B cell (primary cell): ENCODE data around the gene MTERF4. TPM values are rescaled to one million over a fixed set of nuclear protein-coding genes. Genes with fewer than 3 reads are reported as not detected.

Experiments
- ATAC-seq: fragments of 200-7000 bp; cut with Tn5 transposase; one replicate; pipeline ENCODE4 v1.10.0; 2021; ENCODE audit warnings: low read depth, mild to moderate bottlenecking, moderate number of reproducible peaks, moderate library complexity
- CTCF ChIA-PET: fragments of 350-600 bp; sonication (Branson Sonifier 250); formaldehyde crosslinking; loops from one replicate; lab custom pipeline; 2021; ENCODE audit warnings: antibody characterized with exemption, inconsistent platforms; lab: Charles Lee
- POLR2A ChIA-PET: fragments of 350-600 bp; sonication (Branson Sonifier 250); formaldehyde crosslinking; loops from one replicate; lab custom pipeline; 2021; ENCODE audit warnings: antibody characterized with exemption; lab: Charles Lee
- DNase-seq: peaks from one replicate; pipeline ENCODE4 v3.0.0; 2013
- H2AFZ ChIP-seq: 2 replicates; pipeline ENCODE4 v1.6.1; 2012; ENCODE audit warnings: mild to moderate bottlenecking, low read depth, low read length; ENCODE audit not compliant: insufficient read depth, poor library complexity, severe bottlenecking
- H3K27ac ChIP-seq, 2 donors: 1 replicate in 1 of 2; 2 replicates in 1 of 2; pipeline ENCODE4 v1.5.1; 2012 to 2013; ENCODE audit warnings: low read length in 2 of 2, mild to moderate bottlenecking in 2 of 2, moderate library complexity in 1 of 2
- H3K27me3 ChIP-seq, 4 experiments: fragments of 200-600 bp in 1 of 4; sonication (generic) in 1 of 4; replicated peaks in 1 of 4; 1 replicate in 2 of 4; 2 replicates in 2 of 4; pipeline versions ENCODE4 v1.6.1 to v1.7.0; 2013 to 2016; ENCODE audit warnings: low read length in 3 of 4, mild to moderate bottlenecking in 2 of 4, mixed read lengths in 1 of 4, moderate library complexity in 1 of 4; ENCODE audit not compliant: insufficient read depth in 4 of 4, control insufficient read depth in 3 of 4; ENCODE audit errors: control extremely low read depth in 1 of 4
- H3K36me3 ChIP-seq, 2 experiments: replicated peaks in 1 of 2; 1 replicate in 1 of 2; 2 replicates in 1 of 2; pipeline versions ENCODE4 v1.6.1 to v1.7.1; 2013; ENCODE audit warnings: low read length in 1 of 2; ENCODE audit not compliant: insufficient read depth in 2 of 2, control insufficient read depth in 1 of 2; ENCODE audit errors: control extremely low read depth in 1 of 2, extremely low read depth in 1 of 2
- H3K4me1 ChIP-seq, 2 donors: fragments of 200-600 bp in 1 of 2; sonication (generic) in 1 of 2; 1 replicate in 1 of 2; 2 replicates in 1 of 2; pipeline versions ENCODE4 v1.5.1 to v1.6.1; 2013 to 2017; ENCODE audit warnings: low read length in 2 of 2; ENCODE audit not compliant: control insufficient read depth in 2 of 2, insufficient read depth in 2 of 2
- H3K4me2 ChIP-seq: replicated peaks from 2 replicates; pipeline ENCODE3; 2012; ENCODE audit warnings: mild to moderate bottlenecking, low read depth, low read length; ENCODE audit not compliant: poor library complexity, severe bottlenecking
- H3K4me3 ChIP-seq, 5 experiments: fragments of 200-600 bp in 1 of 5; sonication (generic) in 1 of 5; 1 replicate in 3 of 5; 2 replicates in 2 of 5; pipeline versions ENCODE4 v1.5.1 to v1.7.0; 2011 to 2016; ENCODE audit warnings: low read length in 4 of 5, mild to moderate bottlenecking in 4 of 5, low read depth in 2 of 5, control low read depth in 1 of 5, moderate library complexity in 1 of 5; ENCODE audit not compliant: insufficient read depth in 1 of 5; ENCODE audit errors: control extremely low read depth in 1 of 5, extremely low read depth in 1 of 5
- H3K79me2 ChIP-seq: fragments of 200-600 bp; sonication (generic); one replicate; pipeline ENCODE4 v1.6.0; 2016; ENCODE audit warnings: low read length; ENCODE audit not compliant: control insufficient read depth, insufficient read depth
- H3K9ac ChIP-seq: fragments of 200-600 bp; sonication (generic); 2 replicates; pipeline ENCODE4 v1.6.1; 2017; ENCODE audit warnings: mild to moderate bottlenecking, low read length, moderate library complexity
- H3K9me3 ChIP-seq, 3 donors: one replicate each; pipeline versions ENCODE4 v1.6.1 to v1.7.1; 2013; ENCODE audit warnings: low read length in 2 of 3; ENCODE audit not compliant: control insufficient read depth in 2 of 3, insufficient read depth in 1 of 3; ENCODE audit errors: control extremely low read depth in 1 of 3
- H4K20me1 ChIP-seq: 2 replicates; pipeline ENCODE4 v1.6.0; 2012; ENCODE audit warnings: mild to moderate bottlenecking, low read length; ENCODE audit not compliant: insufficient read depth, control insufficient read depth, poor library complexity, severe bottlenecking
- H3K27ac Mint-ChIP-seq: one replicate; pipeline ENCODE4 v1.8.0; 2021; ENCODE audit warnings: mixed read lengths
- H3K27me3 Mint-ChIP-seq: one replicate; pipeline ENCODE4 v1.8.0; 2021; ENCODE audit warnings: mixed read lengths
- H3K4me1 Mint-ChIP-seq: one replicate; pipeline ENCODE4 v1.8.0; 2021; ENCODE audit warnings: mixed read lengths
- H3K4me3 Mint-ChIP-seq: one replicate; pipeline ENCODE4 v1.8.0; 2021; ENCODE audit warnings: mixed read lengths
- H3K9me3 Mint-ChIP-seq: one replicate; pipeline ENCODE4 v1.8.0; 2022; ENCODE audit warnings: mixed read lengths; ENCODE audit not compliant: insufficient read depth
- CTCF ChIP-seq: fragments of 200-600 bp; IDR thresholded peaks from one replicate; pipeline ENCODE4 v1.8.0; 2022; ENCODE audit warnings: antibody characterized with exemption, mild to moderate bottlenecking
- EZH2 ChIP-seq: IDR thresholded peaks from 2 replicates; pipeline ENCODE4 v1.6.1; 2012; ENCODE audit warnings: borderline replicate concordance, low read depth, mild to moderate bottlenecking, moderate library complexity, low read length; ENCODE audit not compliant: insufficient read depth, poor library complexity, severe bottlenecking
- WGBS: methylation state at CpG from one replicate; pipeline ENCODE4 v1.1.5; 2013; ENCODE audit warnings: missing lambda C conversion rate; ENCODE audit not compliant: insufficient coverage; 5-methylcytosine and 5-hydroxymethylcytosine counted together
- intact Hi-C: fragments of 100-400 bp; cut with micrococcal nuclease; formaldehyde crosslinking; loops from one replicate; pipeline ENCODE4 v1.10.0; 2022
- polyA plus RNA-seq: library from polyadenylated mRNA; depleted of rRNA; stranded (reverse); fragments of >200 nt; gene quantifications from 2 replicates; pipeline ENCODE4 v1.2.3, GENCODE V29; 2012
- total RNA-seq, 2 donors: library from RNA; stranded (reverse); fragments of 120-200 nt in 1 of 2; gene quantifications; 1 replicate in 1 of 2; 2 replicates in 1 of 2; pipeline versions ENCODE4 v1.2.3 to v1.2.4, GENCODE V29; 2013 to 2022

MTERF4 gene
- total and polyA plus RNA-seq, 2 donors (not counting 1 experiment from before 2014, with no cell fraction given): 88.7 to 153 TPM

GRCh38 chr2:241138471-241138870, 36.4 kb upstream of the MTERF4 start:
- Histone ChIP-seq H3K4me1 (no peaks in the 10 kb centered on the region), H2AFZ (no peak overlapping the region), H3K27me3 (no peaks in the 10 kb centered on the region), H3K27ac (no peak overlapping the region), H3K79me2 (peaks cover 22% of the 10 kb centered on the region), H3K9me3 (no peaks in the 10 kb centered on the region), H3K4me3 (no peak overlapping the region), H4K20me1 (no peaks in the 10 kb centered on the region), H3K36me3 (peaks cover 0 to 31% of the 10 kb centered on the region in 2 experiments), H3K4me2 (no peak overlapping the region), H3K9ac (no peak overlapping the region)
- Mint-ChIP-seq H3K27me3 (no peaks in the 10 kb centered on the region), H3K9me3 (no peaks in the 10 kb centered on the region), H3K4me1 (no peaks in the 10 kb centered on the region), H3K27ac (no peak overlapping the region), H3K4me3 (no peak overlapping the region)
- DNase-seq: no peak
- ChIA-PET CTCF (no interaction called here), POLR2A (no interaction called here)
- intact Hi-C loops: no loop called here
- no peak for TF ChIP-seq EZH2
- no peak for TF ChIP-seq CTCF
- 97% methylated on average over 16 of the region's 16 CpGs for WGBS
- ATAC-seq: no peak

GRCh38 chr2:241137276-241138190, 35.4 kb upstream of the MTERF4 start:
- Mint-ChIP-seq H3K27ac (no peak overlapping the region), H3K9me3 (no peaks in the 10 kb centered on the region), H3K4me3 (no peak overlapping the region), H3K4me1 (peaks cover 7% of the 10 kb centered on the region), H3K27me3 (no peaks in the 10 kb centered on the region)
- Histone ChIP-seq H3K36me3 (peaks cover 0 to 29% of the 10 kb centered on the region in 2 experiments), H3K4me3 (no peak overlapping the region), H3K9ac (no peak overlapping the region), H3K79me2 (peaks cover 15% of the 10 kb centered on the region), H3K4me1 (no peaks in the 10 kb centered on the region), H3K27ac (no peak overlapping the region), H2AFZ (no peak overlapping the region), H3K9me3 (no peaks in the 10 kb centered on the region), H4K20me1 (no peaks in the 10 kb centered on the region), H3K4me2 (no peak overlapping the region), H3K27me3 (no peaks in the 10 kb centered on the region)
- TF ChIP-seq CTCF: no peak
- TF ChIP-seq EZH2: no peak
- intact Hi-C loops: no loop called here
- ATAC-seq: no peak
- no peak for DNase-seq
- ChIA-PET CTCF (no interaction called here), POLR2A (interaction anchor here (0.6 kb wide), 1 partner anchor 703 kb away, joined by 3 read pairs; no protein-coding TSS in a partner anchor)
- 95% methylated on average over 16 of the region's 24 CpGs for WGBS
